IMR-90 (cell line): Measurements from ENCODE around the gene KPTN. TPM values are rescaled to one million over a fixed set of nuclear protein-coding genes. Genes with fewer than 3 reads are reported as not detected.

Experiments
- ATAC-seq: fragments of 200-7000 bp; cut with Tn5 transposase; 2 replicates; pipeline ENCODE4 v1.9.1; 2020; ENCODE audit warnings: low read depth, mild to moderate bottlenecking, moderate library complexity
- BruUV-seq: library from RNA; stranded (reverse); fragments of 400-500 nt; replicated peaks from 2 replicates; lab custom pipeline; 2021; lab: Mats Ljungman, UMichigan
- CTCF ChIA-PET: fragments of 300-600 bp; formaldehyde crosslinking; extraction: SDS; loops from one replicate; lab custom pipeline; 2021; ENCODE audit warnings: antibody characterized with exemption; lab: Yijun Ruan, JAX
- POLR2A ChIA-PET: fragments of 300-600 bp; sonication (Branson Sonifier 250); formaldehyde crosslinking; loops from one replicate; lab custom pipeline; 2022; ENCODE audit warnings: antibody characterized with exemption; ENCODE audit not compliant: unreplicated experiment; lab: Charles Lee
- DNase-seq: peaks from one replicate; pipeline ENCODE4 v3.0.0; 2013
- H2AFZ ChIP-seq: replicated peaks from 2 replicates; pipeline ENCODE3; 2013; ENCODE audit warnings: low read length, mild to moderate bottlenecking; ENCODE audit not compliant: poor library complexity
- H2AK5ac ChIP-seq: 2 replicates; pipeline ENCODE4 v1.6.1; 2013; ENCODE audit warnings: low read depth, low read length, inconsistent platforms
- H2AK9ac ChIP-seq: replicated peaks from 2 replicates; pipeline ENCODE3; 2013; ENCODE audit warnings: mild to moderate bottlenecking, low read depth, low read length, moderate library complexity; ENCODE audit not compliant: poor library complexity
- H2BK120ac ChIP-seq: 2 replicates; pipeline ENCODE4 v1.6.1; 2013; ENCODE audit warnings: low read depth, low read length, inconsistent platforms
- H2BK15ac ChIP-seq: 3 replicates; pipeline ENCODE4 v1.6.1; 2013; ENCODE audit warnings: low read depth, low read length, inconsistent platforms
- H2BK20ac ChIP-seq: 2 replicates; pipeline ENCODE4 v1.6.1; 2013; ENCODE audit warnings: low read depth, mild to moderate bottlenecking, inconsistent platforms, low read length, moderate library complexity
- H2BK5ac ChIP-seq: 2 replicates; pipeline ENCODE4 v1.6.1; 2013; ENCODE audit warnings: mild to moderate bottlenecking, low read depth, low read length, inconsistent platforms; ENCODE audit not compliant: poor library complexity, severe bottlenecking
- H3K14ac ChIP-seq: replicated peaks from 2 replicates; pipeline ENCODE4 v1.6.1; 2013; ENCODE audit warnings: low read depth, low read length, inconsistent platforms
- H3K18ac ChIP-seq: 2 replicates; pipeline ENCODE4 v1.6.1; 2013; ENCODE audit warnings: low read depth, low read length, control low read depth
- H3K23ac ChIP-seq: 2 replicates; pipeline ENCODE4 v1.6.1; 2013; ENCODE audit warnings: low read depth, low read length, inconsistent platforms
- H3K27ac ChIP-seq: 2 replicates; pipeline ENCODE4 v1.5.1; 2013; ENCODE audit warnings: mild to moderate bottlenecking, control low read depth, low read length; ENCODE audit not compliant: insufficient read depth
- H3K27me3 ChIP-seq: 2 replicates; pipeline ENCODE4 v1.6.1; 2013; ENCODE audit warnings: low read length; ENCODE audit not compliant: control insufficient read depth, insufficient read depth
- H3K36me3 ChIP-seq: 2 replicates; pipeline ENCODE4 v1.6.1; 2013; ENCODE audit warnings: low read length, mixed read lengths; ENCODE audit not compliant: control insufficient read depth, insufficient read depth
- H3K4ac ChIP-seq: 2 replicates; pipeline ENCODE4 v1.6.1; 2013; ENCODE audit warnings: low read depth, low read length, inconsistent platforms
- H3K4me1 ChIP-seq: 2 replicates; pipeline ENCODE4 v1.6.1; 2013; ENCODE audit warnings: low read length, mixed read lengths; ENCODE audit not compliant: control insufficient read depth, insufficient read depth
- H3K4me2 ChIP-seq: 2 replicates; pipeline ENCODE4 v1.6.1; 2013; ENCODE audit warnings: low read depth, mild to moderate bottlenecking, control low read depth, low read length, moderate library complexity
- H3K4me3 ChIP-seq: 2 replicates; pipeline ENCODE4 v1.5.1; 2013; ENCODE audit warnings: low read depth, mild to moderate bottlenecking, control low read depth, low read length, moderate library complexity; ENCODE audit not compliant: insufficient read depth
- H3K56ac ChIP-seq: 2 replicates; pipeline ENCODE4 v1.6.1; 2013; ENCODE audit warnings: low read length, inconsistent platforms; ENCODE audit not compliant: insufficient read depth; ENCODE audit errors: extremely low read depth
- H3K79me1 ChIP-seq, 2 experiments: 2 replicates each; pipeline ENCODE4 v1.6.1; 2013; ENCODE audit warnings: low read length in 2 of 2, inconsistent platforms in 1 of 2, low read depth in 1 of 2
- H3K9ac ChIP-seq: 2 replicates; pipeline ENCODE4 v1.6.1; 2013; ENCODE audit warnings: low read depth, low read length, control low read depth
- H3K9me1 ChIP-seq: 2 replicates; pipeline ENCODE4 v1.6.1; 2013; ENCODE audit warnings: low read length, inconsistent platforms; ENCODE audit not compliant: insufficient read depth
- H3K9me3 ChIP-seq: 2 replicates; pipeline ENCODE4 v1.6.1; 2013; ENCODE audit warnings: low read length; ENCODE audit not compliant: control insufficient read depth, insufficient read depth
- H4K20me1 ChIP-seq: 2 replicates; pipeline ENCODE4 v1.6.1; 2013; ENCODE audit warnings: low read length, inconsistent platforms; ENCODE audit not compliant: insufficient read depth
- H4K5ac ChIP-seq: 2 replicates; pipeline ENCODE4 v1.6.1; 2013; ENCODE audit warnings: mild to moderate bottlenecking, low read depth, low read length, control low read depth
- H4K8ac ChIP-seq, 2 experiments: 2 replicates each; pipeline ENCODE4 v1.6.1; 2013; ENCODE audit warnings: low read depth in 2 of 2, low read length in 2 of 2, control low read depth in 1 of 2, inconsistent platforms in 1 of 2
- H4K91ac ChIP-seq: 2 replicates; pipeline ENCODE4 v1.6.1; 2013; ENCODE audit warnings: low read depth, low read length, inconsistent platforms; ENCODE audit not compliant: insufficient read depth
- BHLHE40 ChIP-seq: fragments of 150-350 bp; IDR thresholded peaks from 2 replicates; pipeline ENCODE4 v1.6.1; 2016; ENCODE audit warnings: mild to moderate bottlenecking, low read depth, low read length
- CEBPB ChIP-seq: IDR thresholded peaks from 2 replicates; pipeline ENCODE4 v1.6.1; 2012; ENCODE audit warnings: low read depth, low read length, improper control_type of control experiment
- CHD1 ChIP-seq: IDR thresholded peaks from 2 replicates; pipeline ENCODE4 v1.6.1; 2012; ENCODE audit warnings: low read depth, low read length, improper control_type of control experiment
- CTCF ChIP-seq: conservative IDR thresholded peaks from 2 replicates; pipeline ENCODE4 v1.5.1; 2012; ENCODE audit warnings: mild to moderate bottlenecking, low read depth, low read length, improper control_type of control experiment
- ELK1 ChIP-seq: fragments of 150-350 bp; IDR thresholded peaks from 2 replicates; pipeline ENCODE4 v1.6.1; 2016; ENCODE audit warnings: low read depth, mild to moderate bottlenecking, low read length, moderate library complexity, borderline replicate concordance
- FOS ChIP-seq: fragments of 150-350 bp; IDR thresholded peaks from 2 replicates; pipeline ENCODE4 v1.6.1; 2016; ENCODE audit warnings: low read depth, low read length
- MAFK ChIP-seq: IDR thresholded peaks from 2 replicates; pipeline ENCODE4 v1.6.1; 2012; ENCODE audit warnings: low read depth, low read length, improper control_type of control experiment
- MAZ ChIP-seq: IDR thresholded peaks from 2 replicates; pipeline ENCODE4 v1.6.1; 2012; ENCODE audit warnings: low read depth, mild to moderate bottlenecking, low read length, improper control_type of control experiment, moderate library complexity, borderline replicate concordance
- MXI1 ChIP-seq: IDR thresholded peaks from 2 replicates; pipeline ENCODE4 v1.6.1; 2012; ENCODE audit warnings: low read depth, mild to moderate bottlenecking, low read length, moderate library complexity, borderline replicate concordance
- NFE2L2 ChIP-seq: fragments of 150-350 bp; IDR thresholded peaks from 2 replicates; pipeline ENCODE4 v1.6.1; 2016; ENCODE audit warnings: low read depth, mild to moderate bottlenecking, low read length
- POLR2A ChIP-seq: IDR thresholded peaks from 2 replicates; pipeline ENCODE4 v1.6.1; 2012; ENCODE audit warnings: mild to moderate bottlenecking, low read depth, low read length
- RAD21 ChIP-seq: IDR thresholded peaks from 2 replicates; pipeline ENCODE4 v1.6.1; 2012; ENCODE audit warnings: low read length, improper control_type of control experiment
- RCOR1 ChIP-seq: IDR thresholded peaks from 2 replicates; pipeline ENCODE4 v1.6.1; 2012; ENCODE audit warnings: mild to moderate bottlenecking, low read length, improper control_type of control experiment; ENCODE audit not compliant: insufficient replicate concordance
- RFX5 ChIP-seq: IDR thresholded peaks from 2 replicates; pipeline ENCODE4 v1.8.0; 2012; ENCODE audit warnings: low read depth, mild to moderate bottlenecking, low read length, moderate library complexity
- SMC3 ChIP-seq: fragments of 150-350 bp; IDR thresholded peaks from 2 replicates; pipeline ENCODE4 v1.6.1; 2016; ENCODE audit warnings: low read depth, mild to moderate bottlenecking, antibody characterized with exemption, low read length, moderate library complexity
- USF2 ChIP-seq: fragments of 150-350 bp; IDR thresholded peaks from 2 replicates; pipeline ENCODE4 v1.6.1; 2017; ENCODE audit warnings: mild to moderate bottlenecking, antibody characterized with exemption, low read length, low read depth
- WGBS, 2 experiments: methylation state at CpG; one replicate each; pipeline versions ENCODE4 v1.1.5 to v1.1.7; 2013; ENCODE audit warnings: missing lambda C conversion rate in 2 of 2; ENCODE audit not compliant: insufficient read length in 1 of 2; ENCODE audit errors: extremely low coverage in 2 of 2; 5-methylcytosine and 5-hydroxymethylcytosine counted together
- dilution Hi-C: fragments of 300-500 bp; cut with HindIII; formaldehyde crosslinking; loops from one replicate; pipeline ENCODE4 v1.14.3; 2018; ENCODE audit warnings: low sequenced_read_pairs; ENCODE audit not compliant: unreplicated experiment
- in situ Hi-C: fragments of 300-500 bp; cut with MboI; formaldehyde crosslinking; loops from 3 replicates; pipeline ENCODE4 v1.14.3; 2019; ENCODE audit warnings: low sequenced_read_pairs, inconsistent platforms, mixed read lengths
- intact Hi-C: fragments of 100-400 bp; cut with micrococcal nuclease; formaldehyde crosslinking; loops from 2 replicates; pipeline ENCODE4 v1.10.0; 2022
- polyA plus RNA-seq, 3 experiments: library from polyadenylated mRNA; depleted of rRNA; stranded (reverse); fragments of >200 nt; gene quantifications; 2 replicates each; pipeline ENCODE4 v1.2.3, GENCODE V29; 2012; ENCODE audit warnings: low replicate concordance in 1 of 3
- total RNA-seq: library from RNA; depleted of rRNA; stranded (reverse); fragments of >200 nt; gene quantifications from 2 replicates; pipeline ENCODE4 v1.2.3, GENCODE V29; 2012

The KPTN gene
- total and polyA plus RNA-seq, 2 of the 4 experiments (the other 2 are of a cell fraction): 4.1 to 15.4 TPM

- no peak overlapping the region for H4K5ac ChIP-seq
- H3K4me2 ChIP-seq: no peak overlapping the region
- H2BK15ac ChIP-seq: no peak overlapping the region
- no peaks in the 10 kb centered on the region for H3K36me3 ChIP-seq
- no peak overlapping the region for H3K9ac ChIP-seq
- TF ChIP-seq CTCF: no peak
- TF ChIP-seq RFX5: no peak
- TF ChIP-seq USF2: no peak
- TF ChIP-seq FOS: no peak
- no peak for TF ChIP-seq SMC3
- no peak for TF ChIP-seq NFE2L2
- TF ChIP-seq MAFK: no peak
- TF ChIP-seq RCOR1: no peak
- no peak for TF ChIP-seq CHD1
- no peak for TF ChIP-seq RAD21
- TF ChIP-seq CEBPB: no peak
- no peak for TF ChIP-seq ELK1
- TF ChIP-seq MAZ: no peak
- TF ChIP-seq MXI1: no peak
- TF ChIP-seq BHLHE40: no peak
- no peak for TF ChIP-seq POLR2A
- no peak overlapping the region for H3K56ac ChIP-seq
- H3K14ac ChIP-seq: no peak overlapping the region
- ATAC-seq (no peak), DNase-seq (no peak)
- H4K20me1 ChIP-seq: no peaks in the 10 kb centered on the region
- POLR2A ChIA-PET: no interaction called here
- H2AFZ ChIP-seq: no peak overlapping the region
- no peak overlapping the region for H4K91ac ChIP-seq
- peaks cover 61% of the 10 kb centered on the region for H3K27me3 ChIP-seq
- no peak overlapping the region for H3K4ac ChIP-seq
- H3K4me1 ChIP-seq: peaks cover 2% of the 10 kb centered on the region; the same call in 1 of the 2 replicates
- dilution Hi-C loops (no loop called here), in situ Hi-C loops (no loop called here), intact Hi-C loops (no loop called here)
- H2AK5ac ChIP-seq: no peak overlapping the region
- H3K23ac ChIP-seq: no peak overlapping the region
- no peak overlapping the region for H4K8ac ChIP-seq
- no peak overlapping the region for H2BK120ac ChIP-seq
- peaks cover 10% of the 10 kb centered on the region for H3K9me3 ChIP-seq
- H3K9me1 ChIP-seq: no peaks in the 10 kb centered on the region
- no peak overlapping the region for H2AK9ac ChIP-seq
- H3K79me1 ChIP-seq: no peaks in the 10 kb centered on the region
- no peak overlapping the region for H3K27ac ChIP-seq
- H3K4me3 ChIP-seq: no peak overlapping the region
- H2BK20ac ChIP-seq: no peak overlapping the region
- CTCF ChIA-PET: no interaction called here
- no peak overlapping the region for H3K18ac ChIP-seq
- H2BK5ac ChIP-seq: no peak overlapping the region
- no TSS peak for BruUV-seq
- 56% methylated on average over 4 of the region's 9 CpGs; no CpG with 5 or more reads in 1 of the 2 experiments for WGBS, 2 experiments
Observed at GRCh38 chr19:47448360-47448727, 35.7 kb downstream of the KPTN start.
